Left ventricle myocardium superior (tissue), 1 donor: Measurements from ENCODE around the gene ADGRG1. TPM values are rescaled to one million over a fixed set of nuclear protein-coding genes. Genes with fewer than 3 reads are reported as not detected.
"Not testable (repeated sequence)": the region's sequence is repeated elsewhere in the genome, so short reads cannot be mapped to it uniquely, and the experiment has no call there.

Experiments used
- ATAC-seq: fragments of 200-7000 bp; cut with Tn5 transposase; one replicate; pipeline ENCODE4 v1.9.1; 2020; ENCODE audit warnings: mild to moderate bottlenecking, moderate library complexity
- DNase-seq: peaks from one replicate; pipeline ENCODE4 v3.0.0-alpha.2; 2020
- intact Hi-C: fragments of 100-400 bp; cut with micrococcal nuclease; formaldehyde crosslinking; loops from one replicate; pipeline ENCODE4 v1.11.0; 2022
- total RNA-seq: library from RNA; stranded (reverse); fragmentation: NEBNext Ultra II Directional; extraction: Animal tissue kit (Norgen Biotek cat#: 25700); gene quantifications from one replicate; pipeline ENCODE4 v1.2.1, GENCODE V29; 2021
- donor health status: DM: no; HTN: yes; CAD: no; lungs with severe emphysema.

The ADGRG1 gene
- total RNA-seq, 1 donor from 2014 or later = 18.6 TPM

GRCh38 chr16:57700781-57701551 is 72.5 kb downstream of the ADGRG1 start:
- ATAC-seq (no peak), DNase-seq (no peak)
- intact Hi-C loops = no loop called here

- intact Hi-C loops = no loop called here
- no peak for DNase-seq
- no peak for ATAC-seq
Observed at GRCh38 chr16:57701759-57702371, 73.4 kb downstream of the ADGRG1 start.

DNA sequence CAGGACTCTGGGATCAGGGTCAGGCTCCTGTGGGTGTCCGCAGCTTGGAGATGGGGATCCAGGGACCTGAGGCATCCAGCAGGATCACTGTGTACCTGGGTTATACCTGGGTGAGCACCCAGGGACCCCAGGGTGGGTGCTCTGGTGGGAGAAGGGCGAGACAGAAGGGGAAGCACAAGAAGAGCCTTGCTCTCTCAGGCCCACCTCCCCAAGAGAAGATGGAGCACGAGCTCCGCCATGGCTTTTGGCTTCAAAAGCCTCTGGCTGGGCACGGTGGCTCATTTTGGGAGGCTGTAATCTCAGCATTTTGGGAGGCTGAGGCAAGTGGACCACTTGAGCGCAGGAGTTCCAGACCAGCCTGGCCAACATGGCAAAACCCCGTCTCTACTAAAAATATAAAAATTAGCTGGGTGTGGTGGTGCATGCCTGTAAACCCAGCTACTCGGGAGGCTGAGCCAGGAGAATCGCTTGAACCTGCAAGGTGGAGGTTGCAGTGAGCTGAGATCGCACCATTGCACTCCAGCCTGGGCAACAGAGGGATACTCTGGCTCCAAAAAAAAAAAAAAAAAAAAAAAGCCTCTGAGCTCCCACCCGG is 75.1 kb downstream of the ADGRG1 start:
- intact Hi-C loops = no loop called here
- ATAC-seq = no peak
- no peak for DNase-seq

DNA sequence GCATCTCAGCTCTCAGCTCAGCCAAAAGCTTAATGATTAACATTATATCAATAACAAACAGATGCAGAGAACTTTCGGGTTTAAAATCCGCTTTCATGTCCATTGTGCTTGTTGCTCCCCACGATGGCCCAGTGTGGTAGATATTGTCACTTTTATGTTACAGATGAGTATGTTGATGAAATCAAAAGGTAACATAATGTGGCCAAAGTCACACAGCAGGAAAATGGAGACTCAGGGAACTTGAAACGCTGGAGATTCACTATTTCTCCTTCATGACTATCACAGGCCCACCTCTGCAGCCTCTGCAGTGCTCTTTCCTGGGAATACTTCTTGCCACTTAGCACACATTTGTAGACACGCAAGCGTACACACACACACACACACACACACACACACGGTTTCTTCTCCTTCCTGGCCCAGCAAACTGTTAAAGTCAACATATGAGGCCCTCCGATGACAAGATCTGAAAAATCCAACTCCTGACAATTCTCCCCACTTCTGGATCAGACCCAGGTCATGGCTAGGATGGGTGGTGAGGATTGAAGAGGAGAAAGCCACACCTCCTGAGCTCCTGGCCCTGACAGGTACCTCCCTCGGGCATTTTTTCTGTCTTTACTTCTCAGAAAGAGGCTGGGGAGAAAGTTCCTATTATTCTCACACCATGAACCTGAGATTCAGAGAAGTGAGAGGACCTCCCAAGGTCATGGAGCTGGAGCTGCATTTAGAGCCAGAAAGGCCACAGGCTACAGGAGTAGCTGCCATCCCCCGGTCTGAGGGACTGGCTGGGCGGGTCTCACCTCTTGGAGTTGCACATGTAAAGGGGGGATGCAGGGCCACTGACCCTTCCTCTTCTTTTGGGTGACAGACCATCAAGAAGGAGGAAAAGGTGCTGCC is 75.8 kb downstream of the ADGRG1 start:
- ATAC-seq (no peak), DNase-seq (no peak)
- intact Hi-C loops = no loop called here

GRCh38 chr16:57704905-57705852 is 76.7 kb downstream of the ADGRG1 start:
- no peak for DNase-seq
- ATAC-seq = no peak
- intact Hi-C loops = no loop called here

DNA sequence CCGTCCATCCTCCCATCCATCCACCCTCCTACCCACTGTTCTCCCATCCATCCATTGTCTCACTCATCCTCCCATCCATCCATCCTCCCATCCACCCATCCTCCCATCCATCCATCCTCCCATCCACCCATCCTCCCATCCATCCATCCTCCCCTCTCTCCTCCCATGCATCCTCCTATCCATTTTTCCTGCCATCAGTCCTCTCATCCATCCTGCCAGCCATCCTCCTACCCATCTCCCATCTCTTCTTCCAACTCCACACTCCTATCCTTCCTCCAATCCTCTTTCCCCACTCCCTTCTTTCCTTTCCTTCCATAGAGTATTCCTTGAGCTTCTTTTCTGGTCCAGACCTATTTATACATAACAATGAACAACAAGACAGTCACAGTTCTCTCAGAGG is 78.3 kb downstream of the ADGRG1 start:
- no peak for DNase-seq
- ATAC-seq = no peak
- intact Hi-C loops = no loop called here

GRCh38 chr16:57707331-57707730 is 78.9 kb downstream of the ADGRG1 start:
- ATAC-seq = no peak
- DNase-seq = no peak
- intact Hi-C loops = no loop called here

DNA sequence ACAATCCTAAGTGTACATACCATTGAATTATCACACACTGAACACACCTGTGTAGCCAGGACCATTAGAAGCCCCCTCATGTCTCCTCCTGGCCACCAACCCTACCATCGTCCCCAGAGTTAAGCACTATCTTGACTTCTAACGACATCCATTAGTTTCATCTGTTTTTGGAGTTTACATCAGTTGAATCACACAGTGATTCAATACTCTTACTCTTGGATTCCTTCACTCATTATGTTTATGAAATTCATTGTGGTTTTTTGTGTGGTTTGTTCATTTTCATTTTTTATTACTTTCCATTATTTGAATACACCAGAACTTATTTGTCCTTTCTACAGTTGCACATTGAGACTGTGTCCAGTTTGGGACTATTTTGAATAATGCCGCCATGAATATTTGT is 79.7 kb downstream of the ADGRG1 start:
- DNase-seq (no peak), ATAC-seq (no peak)
- intact Hi-C loops = no loop called here

GRCh38 chr16:57709663-57710062 is 81.2 kb downstream of the ADGRG1 start:
- DNase-seq (no peak), ATAC-seq (no peak)
- intact Hi-C loops = no loop called here

DNA sequence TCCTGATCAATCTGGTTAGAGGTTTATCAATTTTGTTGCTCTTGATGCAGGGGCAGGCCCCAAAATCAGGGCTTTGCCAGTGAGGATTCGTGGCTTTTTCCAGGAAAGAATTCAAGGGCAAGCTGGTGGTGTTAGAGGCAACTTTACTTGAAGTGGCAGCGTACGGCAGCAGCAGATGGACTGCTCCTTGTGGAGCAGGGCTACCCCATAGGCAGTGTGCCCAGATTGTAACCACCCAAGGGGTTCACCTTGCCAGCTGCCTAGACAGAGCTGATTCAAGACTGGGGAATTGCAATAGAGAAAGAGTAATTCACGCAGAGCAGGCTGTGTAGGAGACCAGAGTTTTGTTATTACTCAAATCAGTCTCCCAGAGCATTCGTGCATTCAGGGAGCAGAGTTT is 82.9 kb downstream of the ADGRG1 start:
- intact Hi-C loops = no loop called here
- no peak for ATAC-seq

DNA sequence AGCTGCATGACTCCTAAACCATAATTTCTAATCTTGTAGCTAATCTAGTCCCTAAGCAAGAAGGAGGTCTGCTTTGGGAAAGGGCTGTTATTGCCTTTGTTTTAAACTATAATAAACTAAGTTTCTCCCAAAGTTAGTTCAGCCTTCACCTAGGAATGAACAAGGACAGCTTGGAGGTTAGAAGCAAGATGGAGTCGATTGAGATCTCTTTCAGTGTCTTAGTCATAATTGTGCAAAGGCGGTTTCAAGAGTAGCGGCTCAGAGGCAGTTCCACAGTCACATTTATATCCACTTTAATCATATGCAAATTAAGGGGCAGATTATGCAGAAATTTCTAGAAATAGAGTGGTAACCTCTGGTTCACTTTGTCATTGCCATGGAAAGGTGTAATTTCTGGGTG is 83.6 kb downstream of the ADGRG1 start:
- ATAC-seq (no peak), DNase-seq (no peak)
- intact Hi-C loops = no loop called here

More for the DNA sequence above, 82.9 kb downstream of the ADGRG1 start:
- no peak for DNase-seq

DNA sequence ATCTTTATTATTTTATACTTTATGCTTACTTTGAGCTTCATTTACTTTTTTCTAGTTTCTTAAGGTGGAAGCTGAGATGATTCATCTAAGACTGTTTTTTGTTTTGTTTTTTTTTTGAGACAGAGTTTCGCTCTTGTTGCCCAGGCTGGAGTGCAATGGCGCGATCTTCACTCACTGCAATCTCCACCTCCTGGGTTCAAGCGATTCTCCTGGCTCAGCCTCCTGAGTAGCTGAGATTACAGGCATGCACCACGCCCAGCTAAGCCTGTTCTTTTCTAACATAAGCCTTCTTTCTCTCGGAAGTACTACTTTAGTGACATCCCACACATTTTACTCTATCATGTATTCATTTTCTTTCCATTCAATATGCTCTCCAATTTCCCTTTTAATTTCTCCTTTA is 84.1 kb downstream of the ADGRG1 start:
- DNase-seq, ATAC-seq, intact Hi-C loops: not testable (repeated sequence)

DNA sequence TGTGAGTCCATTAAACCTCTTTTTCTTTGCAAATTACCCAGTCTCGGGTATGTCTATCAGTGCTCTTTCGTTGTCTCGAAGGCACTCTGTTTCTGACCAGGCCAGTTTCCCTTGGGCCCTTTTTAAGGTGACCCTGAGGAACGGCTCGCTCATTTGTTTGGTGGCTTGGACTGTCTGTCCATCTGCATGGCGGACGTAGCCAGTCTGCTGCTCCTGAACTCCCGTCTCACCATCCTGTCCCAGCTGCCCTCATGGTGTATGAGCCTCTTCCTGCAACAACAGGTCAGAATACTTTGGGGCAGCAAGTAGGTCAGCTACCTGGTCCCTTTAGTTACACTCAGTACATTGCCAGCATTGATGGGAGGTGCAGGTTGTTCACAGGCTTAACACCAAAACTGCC is 85.2 kb downstream of the ADGRG1 start:
- intact Hi-C loops = no loop called here
- DNase-seq (no peak), ATAC-seq (no peak)

DNA sequence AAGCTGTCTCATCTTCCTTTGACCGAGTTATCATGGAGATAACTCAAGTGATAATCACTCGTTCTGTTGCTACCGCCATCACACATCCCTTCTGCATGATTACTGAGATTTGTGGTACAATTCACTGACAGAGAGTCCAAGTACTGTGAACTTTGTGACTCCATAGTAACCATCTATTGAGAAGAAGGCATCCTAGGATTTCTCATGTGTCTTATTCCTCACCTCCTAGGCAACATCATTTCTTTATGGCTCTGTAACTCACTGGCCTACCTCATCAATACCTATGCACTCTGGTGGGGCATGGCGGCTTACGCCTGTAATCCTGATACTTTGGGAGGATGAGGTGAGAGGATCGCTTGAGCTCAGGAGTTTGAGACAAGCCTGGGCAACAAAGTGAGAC is 85.6 kb downstream of the ADGRG1 start:
- intact Hi-C loops = no loop called here
- DNase-seq (no peak), ATAC-seq (no peak)

Other genes with a start within 250 kb of the ADGRG1 start
- not detected for gene CCL17, start 223.9 kb upstream of the ADGRG1 start, total RNA-seq
- 52.2 TPM for gene CIAPIN1, start 181.2 kb upstream of the ADGRG1 start, total RNA-seq
- gene COQ9, start 181.2 kb upstream of the ADGRG1 start, total RNA-seq = 205 TPM
- 37.3 TPM for gene POLR2C, start 166.0 kb upstream of the ADGRG1 start, total RNA-seq
- gene DOK4, start 142.1 kb upstream of the ADGRG1 start, total RNA-seq = 9.1 TPM
- 13.2 TPM for gene CCDC102A, start 92.1 kb upstream of the ADGRG1 start, total RNA-seq
- gene ADGRG5, start 86.0 kb upstream of the ADGRG1 start, total RNA-seq = not detected
- gene ADGRG3, start 39.7 kb downstream of the ADGRG1 start, total RNA-seq = 0.82 TPM
- gene DRC7, start 66.2 kb downstream of the ADGRG1 start, total RNA-seq = not detected
- gene KATNB1, start 107.1 kb downstream of the ADGRG1 start, total RNA-seq = 9.3 TPM
- 52.6 TPM for gene KIFC3, start 173.9 kb downstream of the ADGRG1 start, total RNA-seq